ENCODE measurements around the gene CMTM6. TPM values are rescaled to one million over a fixed set of nuclear protein-coding genes. Genes with fewer than 3 reads are reported as not detected.

The CMTM6 gene
- total RNA-seq, 1 experiment from 2014 or later: 43.5 TPM

DNA sequence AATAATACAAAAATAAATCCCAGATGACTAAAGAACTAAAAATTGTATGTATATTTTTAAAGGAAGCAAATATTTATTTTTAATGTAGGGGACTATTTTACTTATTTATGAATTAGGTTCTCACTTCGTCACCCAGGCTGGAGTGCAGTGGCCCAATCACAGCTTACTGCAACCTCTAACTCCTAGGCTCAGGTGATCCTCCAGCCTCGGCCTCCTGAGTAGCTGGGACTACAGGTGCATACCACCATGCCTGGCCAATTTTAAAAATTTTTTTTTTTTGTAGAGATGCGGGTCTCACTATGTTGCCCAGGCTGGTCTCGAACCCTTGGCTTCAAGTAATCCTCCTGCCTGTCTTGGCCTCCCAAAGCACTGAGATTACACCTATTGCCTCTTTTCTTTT is 68.4 kb downstream of the CMTM6 start:
- no peaks in the 10 kb centered on the region for H3K79me1 ChIP-seq (ENCODE audit: insufficient read depth, low read depth, low read length, poor library complexity, severe bottlenecking)
- no peaks in the 10 kb centered on the region for H3K23me2 ChIP-seq (ENCODE audit: insufficient read length, low read depth, low read length, poor library complexity, severe bottlenecking)
- no peaks in the 10 kb centered on the region for H3K9me3 ChIP-seq (ENCODE audit: control insufficient read depth, low read depth, low read length)
- Mint-ChIP-seq H3K9me3 (no peaks in the 10 kb centered on the region), H3K27me3 (ENCODE audit: low read depth) (no peaks in the 10 kb centered on the region), H3K4me3 (no peak overlapping the region), H3K4me1 (peaks cover 11 to 17% of the 10 kb centered on the region in 2 experiments), H3K36me3 (ENCODE audit: insufficient read depth in 1 of 3, low read depth in 3 of 3) (no peaks in the 10 kb centered on the region; a peak in 1 of 7 replicates), H3K27ac (no peak overlapping the region)
- H2BK20ac ChIP-seq (ENCODE audit: low read depth, low read length, poor library complexity, severe bottlenecking): no peak overlapping the region
- H4K20me1 ChIP-seq (ENCODE audit: control insufficient read depth, insufficient read depth, insufficient read length): no peaks in the 10 kb centered on the region
- WGBS (ENCODE audit: extremely low coverage, insufficient read length, low lambda C conversion rate): no CpG with 5 or more reads among the region's 4 CpGs
- H3K4ac ChIP-seq (ENCODE audit: low read depth, low read length): no peak overlapping the region
- no peak overlapping the region for H2BK12ac ChIP-seq (ENCODE audit: insufficient read length, low read depth, low read length)
- no peak overlapping the region for H2AK5ac ChIP-seq (ENCODE audit: insufficient read length, low read length)
- H3K56ac ChIP-seq (ENCODE audit: insufficient read length, low read depth, low read length): no peak overlapping the region
- H4K8ac ChIP-seq (replicated peaks; ENCODE audit: insufficient read length, low read depth, low read length): no peak overlapping the region
- no peak overlapping the region for H2BK120ac ChIP-seq (ENCODE audit: low read depth, low read length, poor library complexity, severe bottlenecking)
- H3K23ac ChIP-seq (ENCODE audit: insufficient read length, low read depth, low read length): no peak overlapping the region
- no peak for DNase-seq
- no peak overlapping the region for H3K27ac ChIP-seq (ENCODE audit: insufficient read length, low read depth, low read length)
- no peak overlapping the region for H3K18ac ChIP-seq (ENCODE audit: insufficient read length, low read depth, low read length)
- TF ChIP-seq, protein P1, sequence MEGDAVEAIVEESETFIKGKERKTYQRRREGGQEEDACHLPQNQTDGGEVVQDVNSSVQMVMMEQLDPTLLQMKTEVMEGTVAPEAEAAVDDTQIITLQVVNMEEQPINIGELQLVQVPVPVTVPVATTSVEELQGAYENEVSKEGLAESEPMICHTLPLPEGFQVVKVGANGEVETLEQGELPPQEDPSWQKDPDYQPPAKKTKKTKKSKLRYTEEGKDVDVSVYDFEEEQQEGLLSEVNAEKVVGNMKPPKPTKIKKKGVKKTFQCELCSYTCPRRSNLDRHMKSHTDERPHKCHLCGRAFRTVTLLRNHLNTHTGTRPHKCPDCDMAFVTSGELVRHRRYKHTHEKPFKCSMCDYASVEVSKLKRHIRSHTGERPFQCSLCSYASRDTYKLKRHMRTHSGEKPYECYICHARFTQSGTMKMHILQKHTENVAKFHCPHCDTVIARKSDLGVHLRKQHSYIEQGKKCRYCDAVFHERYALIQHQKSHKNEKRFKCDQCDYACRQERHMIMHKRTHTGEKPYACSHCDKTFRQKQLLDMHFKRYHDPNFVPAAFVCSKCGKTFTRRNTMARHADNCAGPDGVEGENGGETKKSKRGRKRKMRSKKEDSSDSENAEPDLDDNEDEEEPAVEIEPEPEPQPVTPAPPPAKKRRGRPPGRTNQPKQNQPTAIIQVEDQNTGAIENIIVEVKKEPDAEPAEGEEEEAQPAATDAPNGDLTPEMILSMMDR (conservative IDR thresholded peaks at IDR 0.05): no peak
- H3K79me2 ChIP-seq (ENCODE audit: insufficient read depth, low read length): no peaks in the 10 kb centered on the region
- no peak overlapping the region for H2BK5ac ChIP-seq (ENCODE audit: insufficient read length, low read length)
- H3T11ph ChIP-seq (ENCODE audit: low read length): no peak overlapping the region
- no peak overlapping the region for H4K91ac ChIP-seq (ENCODE audit: insufficient read length, low read depth, low read length)
- H3K4me1 ChIP-seq (ENCODE audit: insufficient read depth, low read length): no peaks in the 10 kb centered on the region
- no peak overlapping the region for H3K4me2 ChIP-seq (ENCODE audit: insufficient read depth, insufficient read length, low read length)
- no peak overlapping the region for H2AFZ ChIP-seq (ENCODE audit: low read length)
- H2BK15ac ChIP-seq (ENCODE audit: low read depth, low read length): no peak overlapping the region
- H3K9ac ChIP-seq (ENCODE audit: extremely low read depth, insufficient read length, low read length): no peak overlapping the region
- H3K27me3 ChIP-seq (ENCODE audit: insufficient read depth, low read length): no peaks in the 10 kb centered on the region
- H3K14ac ChIP-seq (ENCODE audit: insufficient read depth, low read length): no peak overlapping the region
- no peak overlapping the region for H4K5ac ChIP-seq (ENCODE audit: insufficient read length, low read depth, low read length)
